GM12878 (cell line): ENCODE results near the gene STRADB. TPM values are rescaled to one million over a fixed set of nuclear protein-coding genes. Genes with fewer than 3 reads are reported as not detected.

Experiments used
- ATAC-seq: fragments of 200-7000 bp; cut with Tn5 transposase; 3 replicates; pipeline ENCODE4 v1.9.1; 2020; ENCODE audit warnings: mild to moderate bottlenecking, moderate library complexity
- BruUV-seq: library from RNA; stranded (reverse); fragments of 400-500 nt; replicated peaks from 2 replicates; lab custom pipeline; 2021; lab: Mats Ljungman, UMichigan
- CTCF ChIA-PET: fragments of 300-600 bp; sonication (Branson Sonifier 250); formaldehyde crosslinking; extraction: SDS; loops from one replicate; lab custom pipeline; 2021; ENCODE audit warnings: inconsistent platforms; lab: Yijun Ruan, JAX
- POLR2A ChIA-PET: fragments of 350-600 bp; formaldehyde crosslinking; extraction: SDS; loops from one replicate; lab custom pipeline; 2021; ENCODE audit warnings: inconsistent platforms; lab: Charles Lee
- RAD21 ChIA-PET: fragments of 300-600 bp; sonication (Branson Sonifier 250); formaldehyde crosslinking; loops from one replicate; lab custom pipeline; 2023; ENCODE audit warnings: antibody characterized with exemption; ENCODE audit not compliant: unreplicated experiment; lab: Charles Lee
- SMC1A ChIA-PET: fragments of 300-600 bp; sonication (Branson Sonifier 250); formaldehyde crosslinking; loops from one replicate; lab custom pipeline; 2023; ENCODE audit not compliant: unreplicated experiment, uncharacterized antibody; lab: Charles Lee
- DNase-seq: peaks from one replicate; pipeline ENCODE4 v3.0.0-alpha.2; 2011; ENCODE audit warnings: low read depth, low spot score
- FAIRE-seq: peaks from 3 replicates; lab custom pipeline; 2011; peaks lifted over from hg19 to GRCh38; lab: Jason Lieb, UNC
- H2AFZ ChIP-seq: 2 replicates; pipeline ENCODE4 v1.6.0; 2011; ENCODE audit warnings: low read depth, low read length, control low read depth; ENCODE audit not compliant: control insufficient read depth
- H3K27ac ChIP-seq: 2 replicates; pipeline ENCODE4 v1.5.1; 2011; ENCODE audit warnings: control low read depth; ENCODE audit not compliant: control insufficient read depth, insufficient read depth
- H3K27me3 ChIP-seq, 2 experiments: replicated peaks in 1 of 2; 2 replicates each; pipeline versions ENCODE4 v1.6.0 to v1.6.1; 2011; ENCODE audit warnings: low read length in 1 of 2; ENCODE audit not compliant: control insufficient read depth in 2 of 2, insufficient read depth in 2 of 2
- H3K36me3 ChIP-seq, 2 experiments: 2 replicates each; pipeline ENCODE4 v1.5.1; 2011; ENCODE audit warnings: low read length in 1 of 2; ENCODE audit not compliant: control insufficient read depth in 2 of 2, insufficient read depth in 2 of 2
- H3K4me1 ChIP-seq: 2 replicates; pipeline ENCODE4 v1.6.1; 2011; ENCODE audit warnings: mild to moderate bottlenecking, low read length, moderate library complexity, mixed read lengths; ENCODE audit not compliant: control insufficient read depth, insufficient read depth
- H3K4me2 ChIP-seq: 2 replicates; pipeline ENCODE4 v1.6.0; 2011; ENCODE audit warnings: control low read depth; ENCODE audit not compliant: control insufficient read depth, insufficient read depth
- H3K4me3 ChIP-seq: fragments of 200-600 bp; sonication (generic); 2 replicates; pipeline ENCODE4 v1.5.1; 2016
- H3K79me2 ChIP-seq: 2 replicates; pipeline ENCODE4 v1.6.0; 2011; ENCODE audit warnings: low read length; ENCODE audit not compliant: control insufficient read depth, insufficient read depth
- H3K9ac ChIP-seq: 2 replicates; pipeline ENCODE4 v1.8.0; 2011; ENCODE audit warnings: low read length, control low read depth, mixed read lengths; ENCODE audit not compliant: control insufficient read depth, insufficient read depth
- H3K9me3 ChIP-seq: replicated peaks from 3 replicates; pipeline ENCODE4 v1.5.1; 2011; ENCODE audit warnings: mild to moderate bottlenecking, low read length; ENCODE audit not compliant: control insufficient read depth, insufficient read depth
- H4K20me1 ChIP-seq: 2 replicates; pipeline ENCODE4 v1.6.0; 2011; ENCODE audit not compliant: control insufficient read depth, insufficient read depth
- CREB1 ChIP-seq: IDR thresholded peaks from 2 replicates; pipeline ENCODE4 v1.6.1; 2012; ENCODE audit warnings: low read depth, mild to moderate bottlenecking, inconsistent platforms
- NBN ChIP-seq: fragments of 450-650 bp; IDR thresholded peaks from 2 replicates; pipeline ENCODE4 v1.6.1; 2016
- POU2F2 ChIP-seq: IDR thresholded peaks from 3 replicates; pipeline ENCODE4 v1.6.1; 2011; ENCODE audit warnings: low read depth, mild to moderate bottlenecking, low read length, borderline replicate concordance
- SREBF1 ChIP-seq: IDR thresholded peaks from 2 replicates; pipeline ENCODE4 v1.6.1; 2012; ENCODE audit warnings: mild to moderate bottlenecking, low read length
- SRF ChIP-seq, 2 experiments: IDR thresholded peaks; 2 replicates each; pipeline ENCODE4 v1.6.1; 2011; ENCODE audit warnings: low read depth in 2 of 2, low read length in 2 of 2, mild to moderate bottlenecking in 1 of 2, moderate library complexity in 1 of 2
- TAF1 ChIP-seq: IDR thresholded peaks from 2 replicates; pipeline ENCODE4 v1.6.1; 2011; ENCODE audit warnings: mild to moderate bottlenecking, low read depth, low read length, borderline replicate concordance
- WGBS: methylation state at CpG from one replicate; pipeline ENCODE4 v1.1.6; 2016; ENCODE audit warnings: low lambda C conversion rate; ENCODE audit not compliant: insufficient replicate concordance, insufficient coverage; ENCODE audit errors: missing lambda C conversion rate; 5-methylcytosine and 5-hydroxymethylcytosine counted together
- in situ Hi-C: fragments of 300-500 bp; cut with MboI; formaldehyde crosslinking; loops from 9 replicates; pipeline ENCODE4 v1.14.3; 2018; ENCODE audit warnings: mixed read lengths
- intact Hi-C: fragments of 100-400 bp; cut with micrococcal nuclease; formaldehyde crosslinking; loops from one replicate; pipeline ENCODE4 v1.14.2; 2022; ENCODE audit not compliant: unreplicated experiment
- polyA plus RNA-seq, 11 experiments: library from polyadenylated mRNA; depleted of rRNA in 4 of 11; unstranded in 6 of 11; stranded (reverse) in 5 of 11; fragments of >200 nt; fragmentation: Nextera tagmentation in 4 of 11; fragmentation: Illumina TruSeq in 1 of 11; extraction: Ambion mirVana in 4 of 11; extraction: Trizol in 1 of 11; gene quantifications; 1 replicate in 1 of 11; 2 replicates in 10 of 11; pipeline versions ENCODE4 v1.2.1 to v1.2.3, GENCODE V29; 2011 to 2016; ENCODE audit warnings: inconsistent platforms in 2 of 11, missing spikeins in 2 of 11, low read depth in 1 of 11
- total RNA-seq, 4 experiments: library from RNA; depleted of rRNA in 3 of 4; stranded (reverse); fragments of >200 nt in 3 of 4; fragmentation: Illumina TruSeq in 1 of 4; extraction: Trizol in 1 of 4; gene quantifications; 2 replicates each; pipeline versions ENCODE4 v1.2.1 to v1.2.3, GENCODE V29; 2013 to 2021
- TF ChIP-seq, protein P1 (sequence below): IDR thresholded peaks from 2 replicates; pipeline ENCODE4 v1.6.1; 2011; ENCODE audit warnings: low read depth, low read length, improper control_type of control experiment, borderline replicate concordance
- TF ChIP-seq, protein P2 (sequence below): IDR thresholded peaks from 2 replicates; pipeline ENCODE4 v1.6.1; 2012; ENCODE audit warnings: low read depth, low read length, improper control_type of control experiment
- TF ChIP-seq, protein P3 (sequence below): IDR thresholded peaks from 2 replicates; pipeline ENCODE4 v1.6.1; 2012; ENCODE audit warnings: mild to moderate bottlenecking, low read depth, low read length

Gene STRADB
- total and polyA plus RNA-seq, 10 of the 15 experiments (the other 5 are each of a cell fraction or from before 2014, with no cell fraction given), result 7.6 to 58.3 (median 32.2) TPM

DNA sequence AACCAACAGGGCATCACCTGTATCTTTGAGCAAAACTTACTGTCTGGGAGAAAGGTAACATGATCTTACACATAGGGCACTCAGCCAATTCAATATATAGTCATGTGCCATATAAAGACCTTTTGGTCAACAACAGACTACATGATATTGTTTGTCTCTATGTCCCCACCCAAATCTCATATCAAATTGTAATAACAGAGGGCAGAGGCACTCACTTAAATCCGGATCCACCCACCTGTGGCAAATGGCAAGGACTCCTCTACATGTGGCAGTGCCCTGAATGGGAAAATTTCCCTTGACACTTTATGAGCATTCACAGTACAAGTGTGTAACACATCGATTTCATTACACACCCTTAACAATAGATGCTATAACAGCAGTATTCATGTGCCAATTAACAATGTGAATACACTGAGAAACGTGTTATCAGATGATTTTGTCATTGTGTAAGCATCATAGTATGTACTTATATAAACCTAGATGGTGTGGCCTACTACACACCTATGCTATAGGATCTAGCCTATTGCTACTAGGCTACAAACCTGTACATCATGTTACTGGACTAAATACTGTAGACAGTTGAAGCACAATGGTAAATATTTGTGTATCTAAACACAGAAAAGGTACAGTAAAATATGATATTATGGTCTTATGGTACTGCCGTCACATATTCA, 64.2 kb downstream of the STRADB start:
- H4K20me1 ChIP-seq, result no peaks in the 10 kb centered on the region
- no peaks in the 10 kb centered on the region; the same call in 2 of the 3 replicates for H3K9me3 ChIP-seq
- H3K9ac ChIP-seq, result no peak overlapping the region
- CTCF ChIA-PET, result no interaction called here
- FAIRE-seq (no peak), ATAC-seq (no peak), DNase-seq (no peak)
- no peak overlapping the region for H2AFZ ChIP-seq
- H3K79me2 ChIP-seq, result no peaks in the 10 kb centered on the region
- 45% methylated on average over 4 of the region's 4 CpGs for WGBS
- intact Hi-C loops (no loop called here), in situ Hi-C loops (no loop called here)
- no peak overlapping the region for H3K4me3 ChIP-seq
- no peaks in the 10 kb centered on the region for H3K4me1 ChIP-seq
- no peaks in the 10 kb centered on the region for H3K27me3 ChIP-seq
- TF ChIP-seq, protein P1, sequence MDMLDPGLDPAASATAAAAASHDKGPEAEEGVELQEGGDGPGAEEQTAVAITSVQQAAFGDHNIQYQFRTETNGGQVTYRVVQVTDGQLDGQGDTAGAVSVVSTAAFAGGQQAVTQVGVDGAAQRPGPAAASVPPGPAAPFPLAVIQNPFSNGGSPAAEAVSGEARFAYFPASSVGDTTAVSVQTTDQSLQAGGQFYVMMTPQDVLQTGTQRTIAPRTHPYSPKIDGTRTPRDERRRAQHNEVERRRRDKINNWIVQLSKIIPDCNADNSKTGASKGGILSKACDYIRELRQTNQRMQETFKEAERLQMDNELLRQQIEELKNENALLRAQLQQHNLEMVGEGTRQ, result no peak
- TF ChIP-seq CREB1, result no peak
- H3K36me3 ChIP-seq, result no peaks in the 10 kb centered on the region
- no TSS peak for BruUV-seq
- no peak overlapping the region for H3K4me2 ChIP-seq
- POLR2A ChIA-PET, result no interaction called here
- no peak overlapping the region for H3K27ac ChIP-seq
- RAD21 ChIA-PET, result no interaction called here
- SMC1A ChIA-PET, result no interaction called here

DNA sequence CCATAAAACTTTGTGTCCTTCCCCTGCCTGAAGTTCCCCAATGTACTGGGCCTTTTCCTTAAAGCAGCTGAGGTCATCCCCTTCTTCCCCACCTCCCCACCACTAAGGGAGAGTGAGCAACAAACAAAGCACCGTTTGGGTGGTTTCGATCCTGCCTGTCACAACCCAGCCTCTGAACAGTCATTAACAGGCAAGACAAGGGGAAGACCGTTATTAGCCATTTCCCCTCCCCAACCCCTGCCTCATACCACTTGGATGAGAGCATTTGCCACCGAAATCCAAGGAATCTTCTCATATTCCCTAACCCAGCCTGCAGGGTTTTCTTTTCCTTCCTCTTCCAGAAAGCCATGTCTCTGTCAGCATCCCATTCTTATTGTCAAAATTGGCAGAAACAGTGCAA, 65.6 kb downstream of the STRADB start:
- RAD21 ChIA-PET, result no interaction called here
- no peaks in the 10 kb centered on the region; the same call in 2 of the 3 replicates for H3K9me3 ChIP-seq
- H3K27ac ChIP-seq, result no peak overlapping the region
- H3K4me1 ChIP-seq, result no peaks in the 10 kb centered on the region
- no peak overlapping the region for H3K4me2 ChIP-seq
- FAIRE-seq, result no peak
- POLR2A ChIA-PET, result interaction anchor here (0.7 kb wide), 1 partner anchor 55 kb away, joined by 4 read pairs; no protein-coding TSS in a partner anchor
- no peak overlapping the region for H3K4me3 ChIP-seq
- no peaks in the 10 kb centered on the region for H4K20me1 ChIP-seq
- no peak for DNase-seq
- WGBS, result 28% methylated on average over 4 of the region's 4 CpGs
- no peaks in the 10 kb centered on the region for H3K79me2 ChIP-seq
- H2AFZ ChIP-seq, result no peak overlapping the region
- H3K27me3 ChIP-seq, result no peaks in the 10 kb centered on the region
- in situ Hi-C loops (no loop called here), intact Hi-C loops (no loop called here)
- SMC1A ChIA-PET, result interaction anchor here (0.7 kb wide), 1 partner anchor 123 kb away, joined by 3 read pairs; no protein-coding TSS in a partner anchor
- no peak for ATAC-seq
- BruUV-seq, result no TSS peak
- H3K36me3 ChIP-seq, result no peaks in the 10 kb centered on the region
- no peak overlapping the region for H3K9ac ChIP-seq
- CTCF ChIA-PET, result interaction anchor here (1.1 to 1.4 kb wide), 2 partner anchors 19 to 144 kb away, joined by 3 read pairs; no protein-coding TSS in a partner anchor
- TF ChIP-seq SRF (IDR thresholded peaks at IDR 0.05; ENCODE audit: low read depth in 2 of 2, low read length in 2 of 2), result no peak
- TF ChIP-seq, protein P2, sequence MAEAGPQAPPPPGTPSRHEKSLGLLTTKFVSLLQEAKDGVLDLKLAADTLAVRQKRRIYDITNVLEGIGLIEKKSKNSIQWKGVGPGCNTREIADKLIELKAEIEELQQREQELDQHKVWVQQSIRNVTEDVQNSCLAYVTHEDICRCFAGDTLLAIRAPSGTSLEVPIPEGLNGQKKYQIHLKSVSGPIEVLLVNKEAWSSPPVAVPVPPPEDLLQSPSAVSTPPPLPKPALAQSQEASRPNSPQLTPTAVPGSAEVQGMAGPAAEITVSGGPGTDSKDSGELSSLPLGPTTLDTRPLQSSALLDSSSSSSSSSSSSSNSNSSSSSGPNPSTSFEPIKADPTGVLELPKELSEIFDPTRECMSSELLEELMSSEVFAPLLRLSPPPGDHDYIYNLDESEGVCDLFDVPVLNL, result no peak
- no peak for TF ChIP-seq TAF1
- TF ChIP-seq, protein P3, sequence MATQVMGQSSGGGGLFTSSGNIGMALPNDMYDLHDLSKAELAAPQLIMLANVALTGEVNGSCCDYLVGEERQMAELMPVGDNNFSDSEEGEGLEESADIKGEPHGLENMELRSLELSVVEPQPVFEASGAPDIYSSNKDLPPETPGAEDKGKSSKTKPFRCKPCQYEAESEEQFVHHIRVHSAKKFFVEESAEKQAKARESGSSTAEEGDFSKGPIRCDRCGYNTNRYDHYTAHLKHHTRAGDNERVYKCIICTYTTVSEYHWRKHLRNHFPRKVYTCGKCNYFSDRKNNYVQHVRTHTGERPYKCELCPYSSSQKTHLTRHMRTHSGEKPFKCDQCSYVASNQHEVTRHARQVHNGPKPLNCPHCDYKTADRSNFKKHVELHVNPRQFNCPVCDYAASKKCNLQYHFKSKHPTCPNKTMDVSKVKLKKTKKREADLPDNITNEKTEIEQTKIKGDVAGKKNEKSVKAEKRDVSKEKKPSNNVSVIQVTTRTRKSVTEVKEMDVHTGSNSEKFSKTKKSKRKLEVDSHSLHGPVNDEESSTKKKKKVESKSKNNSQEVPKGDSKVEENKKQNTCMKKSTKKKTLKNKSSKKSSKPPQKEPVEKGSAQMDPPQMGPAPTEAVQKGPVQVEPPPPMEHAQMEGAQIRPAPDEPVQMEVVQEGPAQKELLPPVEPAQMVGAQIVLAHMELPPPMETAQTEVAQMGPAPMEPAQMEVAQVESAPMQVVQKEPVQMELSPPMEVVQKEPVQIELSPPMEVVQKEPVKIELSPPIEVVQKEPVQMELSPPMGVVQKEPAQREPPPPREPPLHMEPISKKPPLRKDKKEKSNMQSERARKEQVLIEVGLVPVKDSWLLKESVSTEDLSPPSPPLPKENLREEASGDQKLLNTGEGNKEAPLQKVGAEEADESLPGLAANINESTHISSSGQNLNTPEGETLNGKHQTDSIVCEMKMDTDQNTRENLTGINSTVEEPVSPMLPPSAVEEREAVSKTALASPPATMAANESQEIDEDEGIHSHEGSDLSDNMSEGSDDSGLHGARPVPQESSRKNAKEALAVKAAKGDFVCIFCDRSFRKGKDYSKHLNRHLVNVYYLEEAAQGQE, result no peak
- no peak for TF ChIP-seq NBN
- no peak for TF ChIP-seq POU2F2
- no peak for TF ChIP-seq SREBF1
